Mucosa of descending colon (tissue), 3 donors: ENCODE data around the gene MAN1C1. TPM values are rescaled to one million over a fixed set of nuclear protein-coding genes. Genes with fewer than 3 reads are reported as not detected.
A peak's percentile ranks its signal among the peaks of the same experiment; 100 is the strongest.
"Not testable (repeated sequence)": the region's sequence is repeated elsewhere in the genome, so short reads cannot be mapped to it uniquely, and the experiment has no call there.

ENCODE experiments used
- ATAC-seq: fragments of 200-7000 bp; cut with Tn5 transposase; one replicate; pipeline ENCODE4 v1.9.1; 2020; ENCODE audit warnings: mild to moderate bottlenecking, moderate library complexity
- DNase-seq, 3 donors: peaks; one replicate each; pipeline ENCODE4 v3.0.0-alpha.2; 2020
- H3K36me3 ChIP-seq: fragments of 200-600 bp; one replicate; pipeline ENCODE4 v1.8.0; 2021; ENCODE audit warnings: low read depth, mild to moderate bottlenecking
- H3K4me1 ChIP-seq: fragments of 200-600 bp; one replicate; pipeline ENCODE4 v1.8.0; 2021; ENCODE audit warnings: low read depth, mild to moderate bottlenecking
- H3K4me3 ChIP-seq: fragments of 200-600 bp; one replicate; pipeline ENCODE4 v1.8.0; 2021; ENCODE audit warnings: mild to moderate bottlenecking
- H3K9me3 ChIP-seq: fragments of 200-600 bp; one replicate; pipeline ENCODE4 v1.8.0; 2021; ENCODE audit warnings: mild to moderate bottlenecking
- CTCF ChIP-seq: fragments of 200-600 bp; IDR thresholded peaks from one replicate; pipeline ENCODE4 v1.8.0; 2022; ENCODE audit warnings: antibody characterized with exemption, mild to moderate bottlenecking
- intact Hi-C, 2 donors: fragments of 100-400 bp; cut with DNase I in 1 of 2; cut with micrococcal nuclease in 1 of 2; formaldehyde crosslinking; loops; one replicate each; pipeline versions ENCODE4 v1.11.0 to v1.11.1; 2022; cut with DNase I, micrococcal nuclease
- total RNA-seq, 3 donors: library from RNA; stranded (reverse); fragmentation: NEBNext Ultra II Directional in 2 of 3; extraction: Animal tissue kit (Norgen Biotek cat#: 25700) in 2 of 3; gene quantifications; one replicate each; pipeline versions ENCODE4 v1.2.1 to v1.2.4, GENCODE V29; 2021 to 2023
- donor health status: DM: no; HTN: no; CAD: no; lungs with moderate emphysema.
- donor health status: DM: no; HTN: no; CAD: no.
- donor health status: DM: no; HTN: yes; CAD: no.

The MAN1C1 gene
- total RNA-seq, 3 donors from 2014 or later = 2.5 to 22.0 (median 6.1) TPM

GRCh38 chr1:25598879-25599278, 17.7 kb upstream of the MAN1C1 start:
- ATAC-seq (no peak), DNase-seq (no peak)
- H3K36me3 ChIP-seq = no peaks in the 10 kb centered on the region
- H3K4me1 ChIP-seq = no peaks in the 10 kb centered on the region
- H3K4me3 ChIP-seq = no peak overlapping the region
- TF ChIP-seq CTCF = no peak
- intact Hi-C loops = no loop called here
- H3K9me3 ChIP-seq = no peaks in the 10 kb centered on the region

GRCh38 chr1:25599969-25600610, 16.5 kb upstream of the MAN1C1 start:
- H3K4me3 ChIP-seq = no peak overlapping the region
- H3K36me3 ChIP-seq = no peaks in the 10 kb centered on the region
- no peaks in the 10 kb centered on the region for H3K4me1 ChIP-seq
- intact Hi-C loops = no loop called here
- DNase-seq (no peak), ATAC-seq (no peak)
- H3K9me3 ChIP-seq = no peaks in the 10 kb centered on the region
- no peak for TF ChIP-seq CTCF

GRCh38 chr1:25600971-25601699, 15.5 kb upstream of the MAN1C1 start:
- ATAC-seq = peak; percentile 96
- H3K9me3 ChIP-seq, H3K4me3 ChIP-seq, H3K4me1 ChIP-seq, intact Hi-C loops, H3K36me3 ChIP-seq: not testable (repeated sequence)
- peak; percentile 65 to 70 (median 65) for DNase-seq

GRCh38 chr1:25603779-25604538, 12.6 kb upstream of the MAN1C1 start:
- H3K9me3 ChIP-seq, H3K36me3 ChIP-seq, H3K4me3 ChIP-seq, ATAC-seq, DNase-seq, H3K4me1 ChIP-seq, intact Hi-C loops: not testable (repeated sequence)

- intact Hi-C loops = loop anchor here in 1 of 2 donors (5.0 kb wide), 1 partner anchor 190 kb away; no protein-coding TSS in a partner anchor
- ATAC-seq = no peak
- no peak for TF ChIP-seq CTCF
- H3K4me1 ChIP-seq = no peaks in the 10 kb centered on the region
- H3K36me3 ChIP-seq = no peaks in the 10 kb centered on the region
- no peaks in the 10 kb centered on the region for H3K9me3 ChIP-seq
- no peak overlapping the region for H3K4me3 ChIP-seq
- no peak for DNase-seq
These were observed 9.5 kb upstream of the MAN1C1 start for GRCh38 chr1:25607123-25607522.

- peak; percentile 86 to 94 (median 86) for DNase-seq
- H3K4me3 ChIP-seq = no peak overlapping the region
- H3K36me3 ChIP-seq = no peaks in the 10 kb centered on the region
- H3K4me1 ChIP-seq = no peaks in the 10 kb centered on the region
- peak; percentile 96 for ATAC-seq
- intact Hi-C loops = loop anchor here in 1 of 2 donors (5.0 kb wide), 1 partner anchor 189 kb away; no protein-coding TSS in a partner anchor
- no peaks in the 10 kb centered on the region for H3K9me3 ChIP-seq
- TF ChIP-seq CTCF = peak; percentile 59
These were observed 8.0 kb upstream of the MAN1C1 start for GRCh38 chr1:25608488-25609178.
